GM13977 (cell line): ENCODE measurements around the gene FUT7.

ENCODE experiments used
- DNase-seq: peaks from one replicate; pipeline ENCODE4 v3.0.0; 2012; ENCODE audit warnings: low spot score
- in situ Hi-C: fragments of 300-500 bp; cut with MboI; formaldehyde crosslinking; loops from one replicate; pipeline ENCODE4 v1.12.0; 2022; ENCODE audit warnings: low sequenced_read_pairs, low pct_unique_long_range_greater_than_20kb, mixed read lengths, inconsistent platforms; ENCODE audit not compliant: unreplicated experiment
- TF ChIP-seq, protein P1 (sequence below): IDR thresholded peaks from 2 replicates; pipeline ENCODE4 v1.5.1; 2012; ENCODE audit warnings: mild to moderate bottlenecking, control low read depth; ENCODE audit not compliant: insufficient read depth; ENCODE audit errors: extremely low read depth, missing control alignments

Gene FUT7

DNA sequence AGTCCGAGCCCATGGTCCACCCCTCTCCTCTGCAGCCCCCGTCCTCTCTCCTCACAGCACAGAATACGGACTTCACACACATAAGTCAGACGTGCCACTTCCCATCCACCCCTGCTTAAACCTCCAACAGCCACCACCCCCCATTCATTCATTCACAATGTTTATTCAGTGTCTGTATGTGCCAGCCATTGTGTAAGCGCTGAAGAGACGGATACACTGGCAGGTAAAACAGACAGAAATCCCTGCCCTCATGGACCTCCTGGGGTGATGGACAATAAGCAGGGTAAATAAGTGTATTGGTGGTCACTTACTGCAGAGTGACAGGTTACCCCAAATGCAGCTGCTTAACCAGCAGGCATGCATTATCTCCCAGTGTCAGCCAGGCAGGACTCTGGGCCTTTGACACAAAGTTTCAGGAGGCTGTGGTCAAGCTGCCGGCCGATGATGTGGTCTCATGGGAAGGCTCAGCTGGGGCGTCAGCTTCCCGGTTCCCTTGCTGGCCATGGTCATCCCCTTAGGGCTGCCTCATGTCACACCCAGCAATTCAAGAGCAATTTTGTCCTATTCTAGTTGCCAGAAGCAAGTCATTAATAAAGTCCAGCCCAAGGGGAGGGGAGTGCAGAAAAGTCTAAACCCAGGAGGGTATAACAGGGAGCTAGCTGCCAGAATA is 41.5 kb downstream of the FUT7 start:
- in situ Hi-C loops: no loop called here
- no peak for DNase-seq
- TF ChIP-seq, protein P1, sequence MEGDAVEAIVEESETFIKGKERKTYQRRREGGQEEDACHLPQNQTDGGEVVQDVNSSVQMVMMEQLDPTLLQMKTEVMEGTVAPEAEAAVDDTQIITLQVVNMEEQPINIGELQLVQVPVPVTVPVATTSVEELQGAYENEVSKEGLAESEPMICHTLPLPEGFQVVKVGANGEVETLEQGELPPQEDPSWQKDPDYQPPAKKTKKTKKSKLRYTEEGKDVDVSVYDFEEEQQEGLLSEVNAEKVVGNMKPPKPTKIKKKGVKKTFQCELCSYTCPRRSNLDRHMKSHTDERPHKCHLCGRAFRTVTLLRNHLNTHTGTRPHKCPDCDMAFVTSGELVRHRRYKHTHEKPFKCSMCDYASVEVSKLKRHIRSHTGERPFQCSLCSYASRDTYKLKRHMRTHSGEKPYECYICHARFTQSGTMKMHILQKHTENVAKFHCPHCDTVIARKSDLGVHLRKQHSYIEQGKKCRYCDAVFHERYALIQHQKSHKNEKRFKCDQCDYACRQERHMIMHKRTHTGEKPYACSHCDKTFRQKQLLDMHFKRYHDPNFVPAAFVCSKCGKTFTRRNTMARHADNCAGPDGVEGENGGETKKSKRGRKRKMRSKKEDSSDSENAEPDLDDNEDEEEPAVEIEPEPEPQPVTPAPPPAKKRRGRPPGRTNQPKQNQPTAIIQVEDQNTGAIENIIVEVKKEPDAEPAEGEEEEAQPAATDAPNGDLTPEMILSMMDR: no peak

DNA sequence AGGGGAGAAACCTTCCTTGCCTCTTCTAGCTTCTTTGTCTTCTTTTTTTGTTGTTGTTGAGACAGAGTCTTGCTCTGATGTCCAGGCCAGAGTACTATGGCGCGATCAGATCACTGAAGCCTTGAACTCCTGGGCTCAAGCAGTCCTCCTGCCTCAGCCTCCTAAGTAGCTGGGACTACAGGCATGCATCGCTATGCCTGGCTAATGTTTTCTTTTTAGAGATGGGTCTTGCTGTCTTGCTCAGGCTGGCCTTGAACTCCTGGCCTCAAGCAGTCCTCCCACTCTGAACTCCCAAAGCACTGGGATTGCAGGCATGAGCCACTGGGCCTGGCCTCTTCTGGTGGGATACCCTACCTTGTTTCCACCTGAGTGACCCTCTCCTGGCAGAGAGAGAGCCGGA is 43.0 kb downstream of the FUT7 start:
- in situ Hi-C loops: no loop called here
- TF ChIP-seq, protein P1: no peak
- DNase-seq: no peak

DNA sequence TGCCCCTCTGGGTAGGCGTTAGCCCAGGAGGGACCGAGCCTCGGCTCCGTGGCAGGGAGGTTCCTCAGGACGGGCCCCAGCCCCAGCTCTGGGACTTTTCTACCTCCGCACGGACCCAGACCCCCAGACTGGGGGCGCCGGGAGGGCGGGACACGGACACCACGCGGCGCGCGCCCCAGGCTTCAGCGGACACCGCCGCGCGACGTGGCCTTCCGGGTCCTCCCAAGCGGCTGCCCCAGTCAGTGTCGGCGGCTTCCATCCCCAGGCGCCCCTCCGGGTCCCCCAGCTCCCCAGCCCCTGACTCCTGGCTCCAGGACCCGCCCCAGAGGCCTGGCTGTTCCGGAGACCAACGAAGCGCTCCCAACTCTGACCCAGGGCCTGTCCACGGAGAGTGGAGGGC is 46.0 kb downstream of the FUT7 start:
- TF ChIP-seq, protein P1: no peak
- in situ Hi-C loops: no loop called here
- no peak for DNase-seq

DNA sequence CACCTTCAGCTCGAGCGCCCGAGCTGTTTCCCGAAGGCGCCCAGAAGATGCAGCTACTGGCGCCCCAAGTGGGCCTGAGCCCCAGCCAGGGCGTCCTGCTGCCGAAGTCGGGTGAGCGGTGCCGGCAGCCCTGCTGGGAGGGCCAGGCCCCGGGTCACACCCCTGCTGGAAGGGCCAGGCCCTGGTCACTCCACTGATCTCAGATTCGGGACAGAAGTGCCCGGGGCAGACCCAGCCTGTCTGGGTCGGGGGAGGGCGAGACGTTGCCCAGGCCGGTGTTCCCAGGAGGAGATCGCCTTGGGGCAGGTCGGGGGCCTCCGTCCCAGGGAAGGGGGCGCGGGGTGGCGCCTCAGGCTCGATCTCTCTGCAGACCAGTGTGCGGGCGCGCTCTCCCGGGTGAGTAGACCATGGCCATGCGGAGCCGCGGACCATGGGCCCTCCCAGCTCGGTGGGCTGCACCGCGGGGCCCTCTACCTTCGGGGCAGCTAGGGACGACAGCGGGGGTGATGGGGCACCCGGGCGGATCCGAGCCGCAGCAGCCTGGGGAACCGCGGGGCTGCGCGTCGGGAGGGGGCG is 46.8 kb downstream of the FUT7 start:
- in situ Hi-C loops: no loop called here
- no peak for DNase-seq
- TF ChIP-seq, protein P1: no peak

DNA sequence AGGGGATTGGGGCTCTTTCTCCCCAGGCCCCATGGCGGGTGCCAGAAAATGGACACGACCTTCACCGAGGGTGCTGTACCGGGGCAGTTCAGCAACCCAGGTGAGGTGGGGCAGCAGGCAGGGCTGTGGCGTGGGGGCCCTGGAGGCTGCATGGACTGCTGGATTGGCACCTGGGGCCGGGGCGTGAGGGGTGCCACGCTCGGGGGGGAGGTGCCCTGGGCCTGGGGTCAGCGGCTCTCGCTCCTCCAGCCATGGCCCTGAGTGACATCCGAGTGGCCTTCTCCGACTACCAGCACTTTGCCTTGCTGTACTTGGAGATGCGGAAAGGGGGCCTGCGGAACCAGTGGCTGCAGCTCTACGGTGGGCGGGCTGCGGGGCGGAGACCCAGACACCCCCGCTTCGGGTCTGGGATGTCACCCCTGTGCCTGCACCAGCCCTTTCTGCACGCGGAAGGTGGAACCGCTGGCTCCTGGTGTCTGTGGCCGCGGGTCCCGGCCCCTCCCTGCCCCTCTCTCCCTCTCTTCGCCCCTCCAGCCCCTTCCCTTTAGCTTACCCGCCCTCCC is 47.3 kb downstream of the FUT7 start:
- TF ChIP-seq, protein P1: no peak
- no peak for DNase-seq
- in situ Hi-C loops: no loop called here

DNA sequence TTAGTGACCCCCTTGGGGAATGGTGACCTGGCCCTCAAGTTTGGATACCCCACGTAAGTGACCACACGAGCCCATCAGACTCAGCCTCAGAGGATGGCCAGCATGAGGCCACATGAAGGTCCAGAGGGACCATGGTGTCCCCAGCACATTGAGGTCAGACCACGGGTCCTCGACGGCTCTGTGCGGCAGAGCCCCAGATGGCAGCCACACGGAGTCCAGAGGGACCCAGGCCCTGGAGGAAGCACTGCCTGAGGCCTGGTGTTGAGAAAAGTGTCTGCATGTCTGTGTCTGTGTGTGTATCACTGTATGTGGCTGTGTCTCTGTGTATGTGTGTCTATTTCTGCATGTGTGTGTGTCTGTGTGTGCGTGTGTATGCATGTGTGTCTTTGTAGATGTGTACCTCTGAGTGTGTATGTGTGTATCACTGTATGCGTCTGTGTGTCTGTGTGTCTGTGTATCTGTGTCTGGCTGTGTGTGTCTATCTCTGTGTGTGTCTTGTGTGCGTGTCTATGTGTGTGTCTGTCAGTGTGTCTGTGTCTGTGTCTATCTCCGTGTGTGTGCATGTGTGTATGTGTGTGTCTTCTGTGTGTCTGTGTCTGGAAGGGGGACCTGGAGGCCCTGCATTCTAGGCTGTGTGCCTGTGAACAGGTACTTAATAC is 48.1 kb downstream of the FUT7 start:
- DNase-seq: no peak
- in situ Hi-C loops: no loop called here
- TF ChIP-seq, protein P1: no peak
